IMR-90 (cell line): Measurements from ENCODE around the gene MARCHF6. TPM values are rescaled to one million over a fixed set of nuclear protein-coding genes. Genes with fewer than 3 reads are reported as not detected.

Experiments used
- ATAC-seq: fragments of 200-7000 bp; cut with Tn5 transposase; 2 replicates; pipeline ENCODE4 v1.9.1; 2020; ENCODE audit warnings: low read depth, mild to moderate bottlenecking, moderate library complexity
- BruUV-seq: library from RNA; stranded (reverse); fragments of 400-500 nt; replicated peaks from 2 replicates; lab custom pipeline; 2021; lab: Mats Ljungman, UMichigan
- CTCF ChIA-PET: fragments of 300-600 bp; formaldehyde crosslinking; extraction: SDS; loops from one replicate; lab custom pipeline; 2021; ENCODE audit warnings: antibody characterized with exemption; lab: Yijun Ruan, JAX
- POLR2A ChIA-PET: fragments of 300-600 bp; sonication (Branson Sonifier 250); formaldehyde crosslinking; loops from one replicate; lab custom pipeline; 2022; ENCODE audit warnings: antibody characterized with exemption; ENCODE audit not compliant: unreplicated experiment; lab: Charles Lee
- DNase-seq: peaks from one replicate; pipeline ENCODE4 v3.0.0; 2013
- H2AFZ ChIP-seq: replicated peaks from 2 replicates; pipeline ENCODE3; 2013; ENCODE audit warnings: low read length, mild to moderate bottlenecking; ENCODE audit not compliant: poor library complexity
- H2AK5ac ChIP-seq: 2 replicates; pipeline ENCODE4 v1.6.1; 2013; ENCODE audit warnings: low read depth, low read length, inconsistent platforms
- H2AK9ac ChIP-seq: replicated peaks from 2 replicates; pipeline ENCODE3; 2013; ENCODE audit warnings: mild to moderate bottlenecking, low read depth, low read length, moderate library complexity; ENCODE audit not compliant: poor library complexity
- H2BK120ac ChIP-seq: 2 replicates; pipeline ENCODE4 v1.6.1; 2013; ENCODE audit warnings: low read depth, low read length, inconsistent platforms
- H2BK15ac ChIP-seq: 3 replicates; pipeline ENCODE4 v1.6.1; 2013; ENCODE audit warnings: low read depth, low read length, inconsistent platforms
- H2BK20ac ChIP-seq: 2 replicates; pipeline ENCODE4 v1.6.1; 2013; ENCODE audit warnings: low read depth, mild to moderate bottlenecking, inconsistent platforms, low read length, moderate library complexity
- H2BK5ac ChIP-seq: 2 replicates; pipeline ENCODE4 v1.6.1; 2013; ENCODE audit warnings: mild to moderate bottlenecking, low read depth, low read length, inconsistent platforms; ENCODE audit not compliant: poor library complexity, severe bottlenecking
- H3K14ac ChIP-seq: replicated peaks from 2 replicates; pipeline ENCODE4 v1.6.1; 2013; ENCODE audit warnings: low read depth, low read length, inconsistent platforms
- H3K18ac ChIP-seq: 2 replicates; pipeline ENCODE4 v1.6.1; 2013; ENCODE audit warnings: low read depth, low read length, control low read depth
- H3K23ac ChIP-seq: 2 replicates; pipeline ENCODE4 v1.6.1; 2013; ENCODE audit warnings: low read depth, low read length, inconsistent platforms
- H3K27ac ChIP-seq: 2 replicates; pipeline ENCODE4 v1.5.1; 2013; ENCODE audit warnings: mild to moderate bottlenecking, control low read depth, low read length; ENCODE audit not compliant: insufficient read depth
- H3K27me3 ChIP-seq: 2 replicates; pipeline ENCODE4 v1.6.1; 2013; ENCODE audit warnings: low read length; ENCODE audit not compliant: control insufficient read depth, insufficient read depth
- H3K36me3 ChIP-seq: 2 replicates; pipeline ENCODE4 v1.6.1; 2013; ENCODE audit warnings: low read length, mixed read lengths; ENCODE audit not compliant: control insufficient read depth, insufficient read depth
- H3K4ac ChIP-seq: 2 replicates; pipeline ENCODE4 v1.6.1; 2013; ENCODE audit warnings: low read depth, low read length, inconsistent platforms
- H3K4me1 ChIP-seq: 2 replicates; pipeline ENCODE4 v1.6.1; 2013; ENCODE audit warnings: low read length, mixed read lengths; ENCODE audit not compliant: control insufficient read depth, insufficient read depth
- H3K4me2 ChIP-seq: 2 replicates; pipeline ENCODE4 v1.6.1; 2013; ENCODE audit warnings: low read depth, mild to moderate bottlenecking, control low read depth, low read length, moderate library complexity
- H3K4me3 ChIP-seq: 2 replicates; pipeline ENCODE4 v1.5.1; 2013; ENCODE audit warnings: low read depth, mild to moderate bottlenecking, control low read depth, low read length, moderate library complexity; ENCODE audit not compliant: insufficient read depth
- H3K56ac ChIP-seq: 2 replicates; pipeline ENCODE4 v1.6.1; 2013; ENCODE audit warnings: low read length, inconsistent platforms; ENCODE audit not compliant: insufficient read depth; ENCODE audit errors: extremely low read depth
- H3K79me1 ChIP-seq, 2 experiments: 2 replicates each; pipeline ENCODE4 v1.6.1; 2013; ENCODE audit warnings: low read length in 2 of 2, inconsistent platforms in 1 of 2, low read depth in 1 of 2
- H3K9ac ChIP-seq: 2 replicates; pipeline ENCODE4 v1.6.1; 2013; ENCODE audit warnings: low read depth, low read length, control low read depth
- H3K9me1 ChIP-seq: 2 replicates; pipeline ENCODE4 v1.6.1; 2013; ENCODE audit warnings: low read length, inconsistent platforms; ENCODE audit not compliant: insufficient read depth
- H3K9me3 ChIP-seq: 2 replicates; pipeline ENCODE4 v1.6.1; 2013; ENCODE audit warnings: low read length; ENCODE audit not compliant: control insufficient read depth, insufficient read depth
- H4K20me1 ChIP-seq: 2 replicates; pipeline ENCODE4 v1.6.1; 2013; ENCODE audit warnings: low read length, inconsistent platforms; ENCODE audit not compliant: insufficient read depth
- H4K5ac ChIP-seq: 2 replicates; pipeline ENCODE4 v1.6.1; 2013; ENCODE audit warnings: mild to moderate bottlenecking, low read depth, low read length, control low read depth
- H4K8ac ChIP-seq, 2 experiments: 2 replicates each; pipeline ENCODE4 v1.6.1; 2013; ENCODE audit warnings: low read depth in 2 of 2, low read length in 2 of 2, control low read depth in 1 of 2, inconsistent platforms in 1 of 2
- H4K91ac ChIP-seq: 2 replicates; pipeline ENCODE4 v1.6.1; 2013; ENCODE audit warnings: low read depth, low read length, inconsistent platforms; ENCODE audit not compliant: insufficient read depth
- BHLHE40 ChIP-seq: fragments of 150-350 bp; IDR thresholded peaks from 2 replicates; pipeline ENCODE4 v1.6.1; 2016; ENCODE audit warnings: mild to moderate bottlenecking, low read depth, low read length
- FOS ChIP-seq: fragments of 150-350 bp; IDR thresholded peaks from 2 replicates; pipeline ENCODE4 v1.6.1; 2016; ENCODE audit warnings: low read depth, low read length
- MAFK ChIP-seq: IDR thresholded peaks from 2 replicates; pipeline ENCODE4 v1.6.1; 2012; ENCODE audit warnings: low read depth, low read length, improper control_type of control experiment
- MAZ ChIP-seq: IDR thresholded peaks from 2 replicates; pipeline ENCODE4 v1.6.1; 2012; ENCODE audit warnings: low read depth, mild to moderate bottlenecking, low read length, improper control_type of control experiment, moderate library complexity, borderline replicate concordance
- MXI1 ChIP-seq: IDR thresholded peaks from 2 replicates; pipeline ENCODE4 v1.6.1; 2012; ENCODE audit warnings: low read depth, mild to moderate bottlenecking, low read length, moderate library complexity, borderline replicate concordance
- NFE2L2 ChIP-seq: fragments of 150-350 bp; IDR thresholded peaks from 2 replicates; pipeline ENCODE4 v1.6.1; 2016; ENCODE audit warnings: low read depth, mild to moderate bottlenecking, low read length
- RAD21 ChIP-seq: IDR thresholded peaks from 2 replicates; pipeline ENCODE4 v1.6.1; 2012; ENCODE audit warnings: low read length, improper control_type of control experiment
- RCOR1 ChIP-seq: IDR thresholded peaks from 2 replicates; pipeline ENCODE4 v1.6.1; 2012; ENCODE audit warnings: mild to moderate bottlenecking, low read length, improper control_type of control experiment; ENCODE audit not compliant: insufficient replicate concordance
- RFX5 ChIP-seq: IDR thresholded peaks from 2 replicates; pipeline ENCODE4 v1.8.0; 2012; ENCODE audit warnings: low read depth, mild to moderate bottlenecking, low read length, moderate library complexity
- SMC3 ChIP-seq: fragments of 150-350 bp; IDR thresholded peaks from 2 replicates; pipeline ENCODE4 v1.6.1; 2016; ENCODE audit warnings: low read depth, mild to moderate bottlenecking, antibody characterized with exemption, low read length, moderate library complexity
- WGBS, 2 experiments: methylation state at CpG; one replicate each; pipeline versions ENCODE4 v1.1.5 to v1.1.7; 2013; ENCODE audit warnings: missing lambda C conversion rate in 2 of 2; ENCODE audit not compliant: insufficient read length in 1 of 2; ENCODE audit errors: extremely low coverage in 2 of 2; 5-methylcytosine and 5-hydroxymethylcytosine counted together
- dilution Hi-C: fragments of 300-500 bp; cut with HindIII; formaldehyde crosslinking; loops from one replicate; pipeline ENCODE4 v1.14.3; 2018; ENCODE audit warnings: low sequenced_read_pairs; ENCODE audit not compliant: unreplicated experiment
- in situ Hi-C: fragments of 300-500 bp; cut with MboI; formaldehyde crosslinking; loops from 3 replicates; pipeline ENCODE4 v1.14.3; 2019; ENCODE audit warnings: low sequenced_read_pairs, inconsistent platforms, mixed read lengths
- intact Hi-C: fragments of 100-400 bp; cut with micrococcal nuclease; formaldehyde crosslinking; loops from 2 replicates; pipeline ENCODE4 v1.10.0; 2022
- polyA plus RNA-seq, 3 experiments: library from polyadenylated mRNA; depleted of rRNA; stranded (reverse); fragments of >200 nt; gene quantifications; 2 replicates each; pipeline ENCODE4 v1.2.3, GENCODE V29; 2012; ENCODE audit warnings: low replicate concordance in 1 of 3
- total RNA-seq: library from RNA; depleted of rRNA; stranded (reverse); fragments of >200 nt; gene quantifications from 2 replicates; pipeline ENCODE4 v1.2.3, GENCODE V29; 2012
- TF ChIP-seq, protein P1 (sequence below): conservative IDR thresholded peaks from 2 replicates; pipeline ENCODE4 v1.5.1; 2012; ENCODE audit warnings: mild to moderate bottlenecking, low read depth, low read length, improper control_type of control experiment

MARCHF6 gene
- total and polyA plus RNA-seq, 2 of the 4 experiments (the other 2 are of a cell fraction): 55.2 to 62.6 TPM

DNA sequence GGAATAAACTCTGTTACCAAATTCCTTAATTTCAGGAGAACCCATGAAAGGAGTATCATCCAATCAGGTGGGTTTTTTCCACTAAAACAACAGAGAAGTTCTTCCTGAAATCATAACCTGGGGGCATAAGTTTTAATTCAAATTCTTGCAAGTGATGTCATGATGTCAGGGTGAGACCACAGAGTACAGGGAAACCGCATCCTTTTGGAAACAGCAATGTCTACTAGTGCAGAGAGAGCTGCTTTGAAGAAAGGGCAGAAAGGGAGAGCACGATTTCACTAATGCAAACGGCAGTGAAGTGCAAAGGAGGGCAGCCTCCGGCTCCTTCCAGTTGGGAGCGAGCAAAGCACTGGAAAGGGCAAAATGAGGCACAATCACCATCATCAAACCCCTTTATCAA is 25.2 kb upstream of the MARCHF6 start:
- Histone ChIP-seq H4K91ac (no peak overlapping the region), H3K4me1 (peaks cover 23% of the 10 kb centered on the region), H3K36me3 (no peaks in the 10 kb centered on the region), H3K23ac (no peak overlapping the region), H3K4ac (no peak overlapping the region), H2AK9ac (no peak overlapping the region), H3K9me1 (peaks cover 14% of the 10 kb centered on the region), H2BK5ac (no peak overlapping the region), H3K4me3 (no peak overlapping the region), H2AFZ (no peak overlapping the region), H3K9ac (no peak overlapping the region), H4K5ac (no peak overlapping the region), H2AK5ac (no peak overlapping the region), H3K27ac (no peak overlapping the region), H3K14ac (no peak overlapping the region), H3K79me1 (no peaks in the 10 kb centered on the region), H2BK20ac (no peak overlapping the region), H4K8ac (no peak overlapping the region), H4K20me1 (no peaks in the 10 kb centered on the region), H2BK120ac (no peak overlapping the region), H3K27me3 (peaks cover 2% of the 10 kb centered on the region; the same call in 1 of the 2 replicates), H3K56ac (no peak overlapping the region), H2BK15ac (no peak overlapping the region), H3K4me2 (no peak overlapping the region), H3K9me3 (no peaks in the 10 kb centered on the region), H3K18ac (no peak overlapping the region; the same call in 1 of the 2 replicates)
- TF ChIP-seq FOS (no peak), BHLHE40 (no peak), RCOR1 (no peak), RFX5 (no peak), RAD21 (no peak), NFE2L2 (no peak), MAZ (no peak), SMC3 (no peak), MXI1 (no peak), MAFK (no peak)
- TF ChIP-seq, protein P1, sequence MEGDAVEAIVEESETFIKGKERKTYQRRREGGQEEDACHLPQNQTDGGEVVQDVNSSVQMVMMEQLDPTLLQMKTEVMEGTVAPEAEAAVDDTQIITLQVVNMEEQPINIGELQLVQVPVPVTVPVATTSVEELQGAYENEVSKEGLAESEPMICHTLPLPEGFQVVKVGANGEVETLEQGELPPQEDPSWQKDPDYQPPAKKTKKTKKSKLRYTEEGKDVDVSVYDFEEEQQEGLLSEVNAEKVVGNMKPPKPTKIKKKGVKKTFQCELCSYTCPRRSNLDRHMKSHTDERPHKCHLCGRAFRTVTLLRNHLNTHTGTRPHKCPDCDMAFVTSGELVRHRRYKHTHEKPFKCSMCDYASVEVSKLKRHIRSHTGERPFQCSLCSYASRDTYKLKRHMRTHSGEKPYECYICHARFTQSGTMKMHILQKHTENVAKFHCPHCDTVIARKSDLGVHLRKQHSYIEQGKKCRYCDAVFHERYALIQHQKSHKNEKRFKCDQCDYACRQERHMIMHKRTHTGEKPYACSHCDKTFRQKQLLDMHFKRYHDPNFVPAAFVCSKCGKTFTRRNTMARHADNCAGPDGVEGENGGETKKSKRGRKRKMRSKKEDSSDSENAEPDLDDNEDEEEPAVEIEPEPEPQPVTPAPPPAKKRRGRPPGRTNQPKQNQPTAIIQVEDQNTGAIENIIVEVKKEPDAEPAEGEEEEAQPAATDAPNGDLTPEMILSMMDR: no peak
- dilution Hi-C loops: no loop called here
- ChIA-PET POLR2A (no interaction called here), CTCF (no interaction called here)
- DNase-seq (peak; percentile 28), ATAC-seq (no peak)
- intact Hi-C loops: no loop called here
- WGBS, 2 experiments: no CpG with 5 or more reads among the region's 5 CpGs
- in situ Hi-C loops: no loop called here
- BruUV-seq: no TSS peak
